HepG2 (cell line): ENCODE measurements around the gene MARK2. TPM values are rescaled to one million over a fixed set of nuclear protein-coding genes. Genes with fewer than 3 reads are reported as not detected.

Source experiments
- ERF ChIP-seq: IDR thresholded peaks from 2 replicates; pipeline ENCODE4 v1.6.1; 2018; ENCODE audit warnings: missing biosample characterization, missing genetic modification reagents
- HNRNPLL ChIP-seq: fragments of 200-400 bp; formaldehyde crosslinking; IDR thresholded peaks from 2 replicates; pipeline ENCODE4 v1.6.1; 2017; ENCODE audit warnings: mild to moderate bottlenecking, low read depth, low read length; ENCODE audit not compliant: poor library complexity, severe bottlenecking
- KAT8 ChIP-seq: IDR thresholded peaks from 2 replicates; pipeline ENCODE4 v1.6.1; 2016; ENCODE audit warnings: missing genetic modification reagents, missing compliant biosample characterization
- MAX ChIP-seq: IDR thresholded peaks from 2 replicates; pipeline ENCODE4 v1.6.1; 2012; ENCODE audit warnings: inconsistent platforms
- PAX8 ChIP-seq: sonication (generic); formaldehyde crosslinking; IDR thresholded peaks from 2 replicates; pipeline ENCODE4 v1.8.0; 2022; ENCODE audit warnings: mild to moderate bottlenecking, missing genetic modification reagents, borderline replicate concordance
- POLR2AphosphoS2 ChIP-seq: IDR thresholded peaks from 2 replicates; pipeline ENCODE4 v1.6.1; 2011; ENCODE audit warnings: low read depth, low read length, improper control_type of control experiment
- SRSF4 ChIP-seq: fragments of 200-400 bp; formaldehyde crosslinking; IDR thresholded peaks from one replicate; pipeline ENCODE4 v1.6.1; 2018; ENCODE audit warnings: mild to moderate bottlenecking, low read depth, low read length, moderate library complexity; ENCODE audit not compliant: poor library complexity, severe bottlenecking
- ZBTB1 ChIP-seq: sonication (generic); formaldehyde crosslinking; IDR thresholded peaks from 2 replicates; pipeline ENCODE4 v1.4.0; 2020; ENCODE audit warnings: missing genetic modification reagents, borderline replicate concordance
- ZBTB26 ChIP-seq: IDR thresholded peaks from 2 replicates; pipeline ENCODE4 v1.6.1; 2016; ENCODE audit warnings: missing compliant biosample characterization, missing genetic modification reagents, borderline replicate concordance
- ZMYM3 ChIP-seq: sonication (generic); formaldehyde crosslinking; IDR thresholded peaks from 2 replicates; pipeline ENCODE4 v1.5.1; 2020; ENCODE audit warnings: mild to moderate bottlenecking, missing genetic modification reagents
- ZNF318 ChIP-seq: sonication (generic); formaldehyde crosslinking; IDR thresholded peaks from 2 replicates; pipeline ENCODE4 v1.4.0; 2020; ENCODE audit warnings: mild to moderate bottlenecking, missing genetic modification reagents
- ZNF362 ChIP-seq: sonication (generic); formaldehyde crosslinking; IDR thresholded peaks from 2 replicates; pipeline ENCODE4 v1.4.0; 2020; ENCODE audit warnings: missing genetic modification reagents, mild to moderate bottlenecking, borderline replicate concordance
- ZSCAN9 ChIP-seq: IDR thresholded peaks from 2 replicates; pipeline ENCODE4 v1.6.1; 2016; ENCODE audit warnings: borderline replicate concordance
- polyA plus RNA-seq, 8 experiments: library from polyadenylated mRNA; depleted of rRNA in 3 of 8; stranded (reverse) in 7 of 8; unstranded in 1 of 8; fragments of >200 nt; fragmentation: Illumina TruSeq in 4 of 8; extraction: Trizol in 4 of 8; gene quantifications; 2 replicates each; pipeline versions ENCODE4 v1.2.1 to v1.2.3, GENCODE V29; 2011 to 2016; ENCODE audit warnings: low read depth in 4 of 8, missing spikeins in 1 of 8, mixed read lengths in 1 of 8; ENCODE audit not compliant: insufficient read depth in 1 of 8
- total RNA-seq, 5 experiments: library from RNA; depleted of rRNA; stranded (reverse); fragments of >200 nt; fragmentation: Illumina TruSeq; extraction: Trizol; gene quantifications; 2 replicates each; pipeline ENCODE4 v1.2.3, GENCODE V29; 2016; ENCODE audit warnings: low read depth in 1 of 5

The MARK2 gene
- total and polyA plus RNA-seq, 2 of the 13 experiments (the other 11 are each of a cell fraction or from before 2014, with no cell fraction given), result 13.5 to 13.9 TPM

- TF ChIP-seq KAT8 (peak; percentile 72), ZNF362 (CRISPR knock-in tag) (peak; percentile 8; the same call in 1 of the 2 replicates), ZBTB26 (CRISPR knock-in tag) (peak; percentile 13; the same call in 1 of the 2 replicates), HNRNPLL (peak; percentile 65), ZBTB1 (CRISPR knock-in tag) (no peak), ERF (no peak; the same call in 1 of the 2 replicates), PAX8 (CRISPR knock-in tag) (peak; percentile 33; the same call in 1 of the 2 replicates), ZMYM3 (CRISPR knock-in tag) (peak; percentile 14; the same call in 1 of the 2 replicates), ZSCAN9 (CRISPR knock-in tag) (no peak), MAX (peak; percentile 51), ZNF318 (CRISPR knock-in tag) (no peak), POLR2AphosphoS2 (no peak), SRSF4 (no peak)
Measured at GRCh38 chr11:63813563-63814382, 25.1 kb upstream of the MARK2 start (continued).
